ENCODE results near the gene TPPP2. TPM values are rescaled to one million over a fixed set of nuclear protein-coding genes. Genes with fewer than 3 reads are reported as not detected.
A peak's percentile ranks its signal among the peaks of the same experiment; 100 is the strongest.

TPPP2 gene
- total RNA-seq, 2 experiments from 2014 or later = not detected

DNA sequence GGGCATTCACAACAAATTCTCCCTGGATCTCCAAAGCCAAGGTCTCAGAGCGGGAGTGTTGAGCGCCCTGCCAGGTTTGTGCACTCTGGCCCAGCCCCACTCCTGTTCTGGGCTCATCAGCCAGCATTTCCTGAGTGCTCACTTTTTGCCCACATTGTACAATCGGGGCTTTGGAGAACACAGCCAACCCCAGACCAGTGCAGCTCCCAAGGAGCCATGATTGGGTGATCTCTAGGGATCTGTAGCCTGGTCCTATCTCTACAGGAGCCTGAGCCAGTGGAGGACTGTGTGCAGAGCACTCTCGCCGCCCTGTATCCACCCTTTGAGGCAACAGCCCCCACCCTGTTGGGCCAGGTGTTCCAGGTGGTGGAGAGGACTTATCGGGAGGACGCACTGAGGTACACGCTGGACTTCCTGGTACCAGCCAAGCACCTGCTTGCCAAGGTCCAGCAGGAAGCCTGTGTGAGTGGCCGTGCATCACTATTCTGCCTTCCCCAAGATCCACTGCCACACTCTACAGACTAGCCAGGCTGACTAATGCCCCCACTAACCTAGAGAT lies 42.8 kb downstream of the TPPP2 start:
- Histone ChIP-seq H3K4me3 (ENCODE audit: low read length) (no peak overlapping the region), H3K27ac (ENCODE audit: low read depth in 1 of 2, low read length in 2 of 2) (no peak overlapping the region), H3K4me1 (ENCODE audit: insufficient read depth, low read length) (peaks cover 37% of the 10 kb centered on the region), H3K9me3 (ENCODE audit: control insufficient read depth in 1 of 2, insufficient read depth in 1 of 2, low read length in 2 of 2) (peaks cover 0 to 13% of the 10 kb centered on the region in 2 experiments), H3K27me3 (ENCODE audit: control insufficient read depth in 1 of 2, insufficient read depth in 2 of 2, low read length in 2 of 2) (peaks cover 40 to 48% of the 10 kb centered on the region in 2 experiments), H3K36me3 (ENCODE audit: insufficient read depth, low read length) (no peaks in the 10 kb centered on the region)
- CTCF ChIA-PET = interaction anchor here (2.5 to 2.7 kb wide), 2 partner anchors 20 to 31 kb away, joined by 20 to 26 read pairs; no protein-coding TSS in a partner anchor
- H3K4me1 Mint-ChIP-seq (ENCODE audit: low read depth) = peaks cover 37% of the 10 kb centered on the region
- DNase-seq (no peak), ATAC-seq (ENCODE audit: poor library complexity) (no peak)
- POLR2A ChIA-PET = interaction anchor here (1.3 kb wide), 1 partner anchor 14 kb away, joined by 3 read pairs; no protein-coding TSS in a partner anchor
- H3K27me3 Mint-ChIP-seq = peaks cover 61% of the 10 kb centered on the region
- intact Hi-C loops (cut with DNase I, micrococcal nuclease) = no loop called here
- no peak overlapping the region for H3K27ac Mint-ChIP-seq
- no peaks in the 10 kb centered on the region for H3K9me3 Mint-ChIP-seq
- TF ChIP-seq CTCF (IDR thresholded peaks at IDR 0.05) = no peak
- H3K36me3 Mint-ChIP-seq (ENCODE audit: low read depth) = no peaks in the 10 kb centered on the region
- H3K4me3 Mint-ChIP-seq = peak overlapping the region; percentile 66

- no peak for ATAC-seq (ENCODE audit: poor library complexity)
- no peak overlapping the region for H3K27ac Mint-ChIP-seq
- no peak for TF ChIP-seq CTCF (IDR thresholded peaks at IDR 0.05)
Observed at GRCh38 chr14:21073921-21074320, 43.9 kb downstream of the TPPP2 start.

DNA sequence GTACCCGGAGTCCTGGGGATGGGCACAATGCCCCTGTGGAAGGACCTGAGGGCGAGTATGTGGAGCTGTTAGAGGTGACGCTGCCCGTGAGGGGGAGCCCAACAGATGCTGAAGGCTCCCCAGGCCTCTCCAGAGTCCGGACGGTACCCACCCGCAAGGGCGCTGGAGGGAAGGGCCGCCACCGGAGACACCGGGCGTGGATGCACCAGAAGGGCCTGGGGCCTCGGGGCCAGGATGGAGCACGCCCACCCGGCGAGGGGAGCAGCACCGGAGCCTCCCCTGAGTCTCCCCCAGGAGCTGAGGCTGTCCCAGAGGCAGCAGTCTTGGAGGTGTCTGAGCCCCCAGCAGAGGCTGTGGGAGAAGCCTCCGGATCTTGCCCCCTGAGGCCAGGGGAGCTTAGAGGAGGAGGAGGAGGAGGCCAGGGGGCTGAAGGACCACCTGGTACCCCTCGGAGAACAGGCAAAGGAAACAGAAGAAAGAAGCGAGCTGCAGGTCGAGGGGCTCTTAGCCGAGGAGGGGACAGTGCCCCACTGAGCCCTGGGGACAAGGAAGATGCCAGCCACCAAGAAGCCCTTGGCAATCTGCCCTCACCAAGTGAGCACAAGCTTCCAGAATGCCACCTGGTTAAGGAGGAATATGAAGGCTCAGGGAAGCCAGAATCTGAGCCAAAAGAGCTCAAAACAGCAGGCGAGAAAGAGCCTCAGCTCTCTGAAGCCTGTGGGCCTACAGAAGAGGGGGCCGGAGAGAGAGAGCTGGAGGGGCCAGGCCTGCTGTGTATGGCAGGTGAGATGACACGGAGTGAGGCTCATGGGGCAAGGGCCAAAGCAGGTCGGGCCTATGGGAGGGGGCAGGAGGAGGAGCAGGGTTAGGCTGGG lies 44.6 kb downstream of the TPPP2 start:
- no peak overlapping the region for H3K27ac Mint-ChIP-seq
- Histone ChIP-seq H3K4me3 (ENCODE audit: low read length) (no peak overlapping the region), H3K36me3 (ENCODE audit: insufficient read depth, low read length) (no peaks in the 10 kb centered on the region), H3K27me3 (ENCODE audit: control insufficient read depth in 1 of 2, insufficient read depth in 2 of 2, low read length in 2 of 2) (peaks cover 24 to 33% of the 10 kb centered on the region in 2 experiments), H3K4me1 (ENCODE audit: insufficient read depth, low read length) (peaks cover 24% of the 10 kb centered on the region), H3K27ac (ENCODE audit: low read depth in 1 of 2, low read length in 2 of 2) (no peak overlapping the region), H3K9me3 (ENCODE audit: control insufficient read depth in 1 of 2, insufficient read depth in 1 of 2, low read length in 2 of 2) (peaks cover 0 to 3% of the 10 kb centered on the region in 2 experiments)
- H3K4me3 Mint-ChIP-seq = no peak overlapping the region
- H3K9me3 Mint-ChIP-seq = no peaks in the 10 kb centered on the region
- no peaks in the 10 kb centered on the region for H3K36me3 Mint-ChIP-seq (ENCODE audit: low read depth)
- DNase-seq (no peak), ATAC-seq (ENCODE audit: poor library complexity) (no peak)
- H3K27me3 Mint-ChIP-seq = peaks cover 46% of the 10 kb centered on the region
- H3K4me1 Mint-ChIP-seq (ENCODE audit: low read depth) = peaks cover 22% of the 10 kb centered on the region
- intact Hi-C loops (cut with DNase I, micrococcal nuclease) = no loop called here
- TF ChIP-seq CTCF (IDR thresholded peaks at IDR 0.05) = no peak
- CTCF ChIA-PET = no interaction called here
- POLR2A ChIA-PET = no interaction called here

More at GRCh38 chr14:21073921-21074320, 43.9 kb downstream of the TPPP2 start:
- Histone ChIP-seq H3K9me3 (ENCODE audit: control insufficient read depth in 1 of 2, insufficient read depth in 1 of 2, low read length in 2 of 2) (peaks cover 0 to 10% of the 10 kb centered on the region in 2 experiments), H3K27me3 (ENCODE audit: control insufficient read depth in 1 of 2, insufficient read depth in 2 of 2, low read length in 2 of 2) (peaks cover 31 to 40% of the 10 kb centered on the region in 2 experiments), H3K36me3 (ENCODE audit: insufficient read depth, low read length) (no peaks in the 10 kb centered on the region), H3K4me1 (ENCODE audit: insufficient read depth, low read length) (peaks cover 31% of the 10 kb centered on the region), H3K27ac (ENCODE audit: low read depth in 1 of 2, low read length in 2 of 2) (no peak overlapping the region), H3K4me3 (ENCODE audit: low read length) (no peak overlapping the region)
- Mint-ChIP-seq H3K4me1 (ENCODE audit: low read depth) (peaks cover 29% of the 10 kb centered on the region), H3K36me3 (ENCODE audit: low read depth) (no peaks in the 10 kb centered on the region), H3K4me3 (no peak overlapping the region), H3K9me3 (no peaks in the 10 kb centered on the region), H3K27me3 (peaks cover 52% of the 10 kb centered on the region)
- ChIA-PET CTCF (no interaction called here), POLR2A (no interaction called here)
- intact Hi-C loops (cut with DNase I, micrococcal nuclease) = no loop called here
- no peak for DNase-seq

All from CD4-positive, alpha-beta T cell (primary cell).